Mesenchymal stem cell (in vitro differentiated cells and primary cell): Measurements from ENCODE around the gene CLN3.
A peak's percentile ranks its signal among the peaks of the same experiment; 100 is the strongest.

Source experiments
- DNase-seq: peaks from one replicate; pipeline ENCODE4 v3.0.0-alpha.2; 2013
- H2AFZ ChIP-seq: one replicate; pipeline ENCODE4 v1.6.1; 2013; ENCODE audit warnings: low read depth, mild to moderate bottlenecking, control low read depth, inconsistent platforms, low read length, moderate library complexity
- H2AK5ac ChIP-seq: 2 replicates; pipeline ENCODE4 v1.6.1; 2013; ENCODE audit warnings: low read length, moderate library complexity, mild to moderate bottlenecking, inconsistent platforms; ENCODE audit not compliant: severe bottlenecking
- H2BK120ac ChIP-seq: one replicate; pipeline ENCODE4 v1.6.1; 2013; ENCODE audit warnings: low read depth, mild to moderate bottlenecking, inconsistent platforms, low read length, moderate library complexity
- H2BK12ac ChIP-seq, 2 experiments: one replicate each; pipeline ENCODE4 v1.6.1; 2013; ENCODE audit warnings: inconsistent platforms in 2 of 2, low read length in 2 of 2, mild to moderate bottlenecking in 2 of 2, moderate library complexity in 2 of 2, control low read depth in 1 of 2
- H2BK15ac ChIP-seq: one replicate; pipeline ENCODE4 v1.6.1; 2013; ENCODE audit warnings: mild to moderate bottlenecking, low read depth, inconsistent platforms; ENCODE audit not compliant: poor library complexity, severe bottlenecking
- H2BK5ac ChIP-seq: 2 replicates; pipeline ENCODE4 v1.6.1; 2013; ENCODE audit warnings: low read depth, mild to moderate bottlenecking, low read length, control low read depth, inconsistent platforms; ENCODE audit not compliant: poor library complexity, severe bottlenecking
- H3K14ac ChIP-seq, 2 experiments: one replicate each; pipeline ENCODE4 v1.6.1; 2013; ENCODE audit warnings: inconsistent platforms in 2 of 2, low read length in 2 of 2, control low read depth in 1 of 2, mild to moderate bottlenecking in 1 of 2, moderate library complexity in 1 of 2
- H3K18ac ChIP-seq, 2 experiments: one replicate each; pipeline ENCODE4 v1.6.1; 2013; ENCODE audit warnings: inconsistent platforms in 2 of 2, low read length in 2 of 2, control low read depth in 1 of 2, low read depth in 1 of 2, mild to moderate bottlenecking in 1 of 2
- H3K23ac ChIP-seq, 2 experiments: one replicate each; pipeline ENCODE4 v1.6.1; 2013; ENCODE audit warnings: inconsistent platforms in 2 of 2, low read length in 2 of 2, mild to moderate bottlenecking in 2 of 2, moderate library complexity in 2 of 2, control low read depth in 1 of 2
- H3K27ac ChIP-seq: 2 replicates; pipeline ENCODE4 v1.5.1; 2013; ENCODE audit warnings: mild to moderate bottlenecking, moderate library complexity, low read length, control low read depth, inconsistent platforms; ENCODE audit not compliant: poor library complexity, severe bottlenecking
- H3K27me3 ChIP-seq, 2 experiments: 2 replicates each; pipeline versions ENCODE4 v1.6.1 to v1.7.0; 2013; ENCODE audit warnings: low read length in 2 of 2, mild to moderate bottlenecking in 2 of 2, moderate library complexity in 2 of 2, control low read depth in 1 of 2, inconsistent platforms in 1 of 2; ENCODE audit not compliant: control insufficient read depth in 1 of 2, insufficient read depth in 1 of 2
- H3K36me3 ChIP-seq, 2 experiments: 2 replicates each; pipeline versions ENCODE4 v1.6.1 to v1.7.0; 2013; ENCODE audit warnings: low read length in 2 of 2, control low read depth in 1 of 2, inconsistent platforms in 1 of 2, low read depth in 1 of 2, mild to moderate bottlenecking in 1 of 2; ENCODE audit not compliant: insufficient read depth in 2 of 2, control insufficient read depth in 1 of 2
- H3K4ac ChIP-seq, 2 experiments: one replicate each; pipeline ENCODE4 v1.6.1; 2013; ENCODE audit warnings: inconsistent platforms in 2 of 2, low read length in 2 of 2, mild to moderate bottlenecking in 2 of 2, moderate library complexity in 2 of 2, control low read depth in 1 of 2, low read depth in 1 of 2
- H3K4me1 ChIP-seq: 2 replicates; pipeline ENCODE4 v1.6.1; 2013; ENCODE audit warnings: low read depth, low read length, control low read depth; ENCODE audit not compliant: control insufficient read depth, insufficient read depth
- H3K4me2 ChIP-seq: 2 replicates; pipeline ENCODE4 v1.6.1; 2013; ENCODE audit warnings: low read length, mild to moderate bottlenecking, inconsistent platforms; ENCODE audit not compliant: poor library complexity, severe bottlenecking
- H3K4me3 ChIP-seq, 2 experiments: 2 replicates each; pipeline versions ENCODE4 v1.5.1 to v1.7.0; 2013; ENCODE audit warnings: low read length in 2 of 2, mild to moderate bottlenecking in 2 of 2, control low read depth in 1 of 2, low read depth in 1 of 2; ENCODE audit not compliant: insufficient read depth in 1 of 2
- H3K79me1 ChIP-seq: replicated peaks from 2 replicates; pipeline ENCODE4 v1.6.1; 2013; ENCODE audit warnings: mild to moderate bottlenecking, control low read depth, low read length, inconsistent platforms; ENCODE audit not compliant: poor library complexity, severe bottlenecking
- H3K9ac ChIP-seq: 2 replicates; pipeline ENCODE4 v1.7.0; 2013; ENCODE audit warnings: mild to moderate bottlenecking, low read length, moderate library complexity
- H3K9me3 ChIP-seq: 2 replicates; pipeline ENCODE4 v1.7.0; 2013; ENCODE audit warnings: mild to moderate bottlenecking, low read length; ENCODE audit not compliant: control insufficient read depth
- H4K8ac ChIP-seq: one replicate; pipeline ENCODE4 v1.6.1; 2013; ENCODE audit warnings: inconsistent platforms, mild to moderate bottlenecking, low read length, moderate library complexity
- H4K91ac ChIP-seq: one replicate; pipeline ENCODE4 v1.6.1; 2013; ENCODE audit warnings: mild to moderate bottlenecking, low read length, inconsistent platforms
- WGBS: methylation state at CpG from one replicate; pipeline ENCODE4 v1.1.7; 2013; ENCODE audit warnings: mixed read lengths; 5-methylcytosine and 5-hydroxymethylcytosine counted together

CLN3 gene

GRCh38 chr16:28495795-28496749 is 4.2 kb upstream of the CLN3 start:
- H3K27ac ChIP-seq: no peak overlapping the region
- peak overlapping the region; percentile 10 for H4K8ac ChIP-seq
- no peak overlapping the region for H4K91ac ChIP-seq
- no peak overlapping the region for H3K4me2 ChIP-seq
- WGBS: 87% methylated on average over 20 of the region's 20 CpGs
- peaks cover 0 to 24% of the 10 kb centered on the region in 2 experiments for H3K27me3 ChIP-seq
- H3K9me3 ChIP-seq: no peaks in the 10 kb centered on the region
- H3K14ac ChIP-seq: no peak overlapping the region
- H3K4ac ChIP-seq: no peak overlapping the region
- no peak overlapping the region for H2BK15ac ChIP-seq
- no peaks in the 10 kb centered on the region for H3K36me3 ChIP-seq
- H3K18ac ChIP-seq: no peak overlapping the region
- H3K9ac ChIP-seq: no peak overlapping the region
- peaks cover 4% of the 10 kb centered on the region for H3K4me1 ChIP-seq
- no peak overlapping the region for H2BK120ac ChIP-seq
- H2BK5ac ChIP-seq: no peak overlapping the region
- no peak overlapping the region for H2AK5ac ChIP-seq
- H2AFZ ChIP-seq: no peak overlapping the region
- no peak overlapping the region for H3K4me3 ChIP-seq
- H3K79me1 ChIP-seq: peaks cover 7% of the 10 kb centered on the region
- no peak for DNase-seq
- H2BK12ac ChIP-seq: no peak overlapping the region
- H3K23ac ChIP-seq: no peak overlapping the region

- H4K8ac ChIP-seq: peak overlapping the region; percentile 10
- no peak overlapping the region for H4K91ac ChIP-seq
- no peak overlapping the region for H2BK120ac ChIP-seq
- no peak overlapping the region for H2BK5ac ChIP-seq
- no peak for DNase-seq
- peaks cover 4% of the 10 kb centered on the region for H3K4me1 ChIP-seq
- no peak overlapping the region for H2BK12ac ChIP-seq
- H3K18ac ChIP-seq: no peak overlapping the region
- no peak overlapping the region for H3K27ac ChIP-seq
- WGBS: 85% methylated on average over 13 of the region's 13 CpGs
- H3K23ac ChIP-seq: no peak overlapping the region
- peaks cover 0 to 24% of the 10 kb centered on the region in 2 experiments for H3K27me3 ChIP-seq
- no peak overlapping the region for H3K14ac ChIP-seq
- H2BK15ac ChIP-seq: no peak overlapping the region
- H3K4me3 ChIP-seq: no peak overlapping the region
- no peak overlapping the region for H3K4me2 ChIP-seq
- H2AFZ ChIP-seq: peak overlapping the region; percentile 30
- no peaks in the 10 kb centered on the region for H3K9me3 ChIP-seq
- H3K79me1 ChIP-seq: peaks cover 7% of the 10 kb centered on the region
- H2AK5ac ChIP-seq: no peak overlapping the region
- H3K4ac ChIP-seq: no peak overlapping the region
- no peaks in the 10 kb centered on the region for H3K36me3 ChIP-seq
- H3K9ac ChIP-seq: no peak overlapping the region
These were observed 3.4 kb upstream of the CLN3 start for GRCh38 chr16:28495098-28495793.

- Histone ChIP-seq H3K36me3 (peaks cover under 1 to 2% of the 10 kb centered on the region in 2 experiments), H3K14ac (no peak within 1 kb of the TSS), H2AK5ac (no peak within 1 kb of the TSS), H3K23ac (no peak within 1 kb of the TSS), H3K9ac (no peak within 1 kb of the TSS), H3K18ac (no peak within 1 kb of the TSS), H3K27ac (no peak within 1 kb of the TSS), H2BK120ac (no peak within 1 kb of the TSS), H3K4me1 (no peaks in the 10 kb centered on the region), H2BK15ac (no peak within 1 kb of the TSS), H3K27me3 (peaks cover 0 to 17% of the 10 kb centered on the region in 2 experiments), H3K9me3 (no peaks in the 10 kb centered on the region), H3K4me2 (no peak within 1 kb of the TSS), H3K79me1 (peaks cover 7% of the 10 kb centered on the region), H2AFZ (peak within 1 kb of the TSS; percentile 30), H2BK5ac (no peak within 1 kb of the TSS), H2BK12ac (no peak within 1 kb of the TSS), H4K91ac (no peak within 1 kb of the TSS), H3K4ac (no peak within 1 kb of the TSS), H3K4me3 (no peak within 1 kb of the TSS), H4K8ac (peak within 1 kb of the TSS; percentile 10)
- 84% methylated on average over 11 of the region's 12 CpGs for WGBS
- no peak for DNase-seq
These were observed 2.4 kb upstream of the CLN3 start, which contains the start of gene APOBR for GRCh38 chr16:28494121-28494851. Gene APOBR, plus strand, starts transcription at chr16:28494643. Its CDS starts 39 bp downstream, at chr16:28494682.
